IMR-90 (cell line): ENCODE measurements around the gene MPG. TPM values are rescaled to one million over a fixed set of nuclear protein-coding genes. Genes with fewer than 3 reads are reported as not detected.
A peak's percentile ranks its signal among the peaks of the same experiment; 100 is the strongest.

Experiments
- ATAC-seq: fragments of 200-7000 bp; cut with Tn5 transposase; 2 replicates; pipeline ENCODE4 v1.9.1; 2020; ENCODE audit warnings: low read depth, mild to moderate bottlenecking, moderate library complexity
- BruUV-seq: library from RNA; stranded (reverse); fragments of 400-500 nt; replicated peaks from 2 replicates; lab custom pipeline; 2021; lab: Mats Ljungman, UMichigan
- CTCF ChIA-PET: fragments of 300-600 bp; formaldehyde crosslinking; extraction: SDS; loops from one replicate; lab custom pipeline; 2021; ENCODE audit warnings: antibody characterized with exemption; lab: Yijun Ruan, JAX
- POLR2A ChIA-PET: fragments of 300-600 bp; sonication (Branson Sonifier 250); formaldehyde crosslinking; loops from one replicate; lab custom pipeline; 2022; ENCODE audit warnings: antibody characterized with exemption; ENCODE audit not compliant: unreplicated experiment; lab: Charles Lee
- DNase-seq: peaks from one replicate; pipeline ENCODE4 v3.0.0; 2013
- H2AFZ ChIP-seq: replicated peaks from 2 replicates; pipeline ENCODE3; 2013; ENCODE audit warnings: low read length, mild to moderate bottlenecking; ENCODE audit not compliant: poor library complexity
- H2AK5ac ChIP-seq: 2 replicates; pipeline ENCODE4 v1.6.1; 2013; ENCODE audit warnings: low read depth, low read length, inconsistent platforms
- H2AK9ac ChIP-seq: replicated peaks from 2 replicates; pipeline ENCODE3; 2013; ENCODE audit warnings: mild to moderate bottlenecking, low read depth, low read length, moderate library complexity; ENCODE audit not compliant: poor library complexity
- H2BK120ac ChIP-seq: 2 replicates; pipeline ENCODE4 v1.6.1; 2013; ENCODE audit warnings: low read depth, low read length, inconsistent platforms
- H2BK15ac ChIP-seq: 3 replicates; pipeline ENCODE4 v1.6.1; 2013; ENCODE audit warnings: low read depth, low read length, inconsistent platforms
- H2BK20ac ChIP-seq: 2 replicates; pipeline ENCODE4 v1.6.1; 2013; ENCODE audit warnings: low read depth, mild to moderate bottlenecking, inconsistent platforms, low read length, moderate library complexity
- H2BK5ac ChIP-seq: 2 replicates; pipeline ENCODE4 v1.6.1; 2013; ENCODE audit warnings: mild to moderate bottlenecking, low read depth, low read length, inconsistent platforms; ENCODE audit not compliant: poor library complexity, severe bottlenecking
- H3K14ac ChIP-seq: replicated peaks from 2 replicates; pipeline ENCODE4 v1.6.1; 2013; ENCODE audit warnings: low read depth, low read length, inconsistent platforms
- H3K18ac ChIP-seq: 2 replicates; pipeline ENCODE4 v1.6.1; 2013; ENCODE audit warnings: low read depth, low read length, control low read depth
- H3K23ac ChIP-seq: 2 replicates; pipeline ENCODE4 v1.6.1; 2013; ENCODE audit warnings: low read depth, low read length, inconsistent platforms
- H3K27ac ChIP-seq: 2 replicates; pipeline ENCODE4 v1.5.1; 2013; ENCODE audit warnings: mild to moderate bottlenecking, control low read depth, low read length; ENCODE audit not compliant: insufficient read depth
- H3K27me3 ChIP-seq: 2 replicates; pipeline ENCODE4 v1.6.1; 2013; ENCODE audit warnings: low read length; ENCODE audit not compliant: control insufficient read depth, insufficient read depth
- H3K36me3 ChIP-seq: 2 replicates; pipeline ENCODE4 v1.6.1; 2013; ENCODE audit warnings: low read length, mixed read lengths; ENCODE audit not compliant: control insufficient read depth, insufficient read depth
- H3K4ac ChIP-seq: 2 replicates; pipeline ENCODE4 v1.6.1; 2013; ENCODE audit warnings: low read depth, low read length, inconsistent platforms
- H3K4me1 ChIP-seq: 2 replicates; pipeline ENCODE4 v1.6.1; 2013; ENCODE audit warnings: low read length, mixed read lengths; ENCODE audit not compliant: control insufficient read depth, insufficient read depth
- H3K4me2 ChIP-seq: 2 replicates; pipeline ENCODE4 v1.6.1; 2013; ENCODE audit warnings: low read depth, mild to moderate bottlenecking, control low read depth, low read length, moderate library complexity
- H3K4me3 ChIP-seq: 2 replicates; pipeline ENCODE4 v1.5.1; 2013; ENCODE audit warnings: low read depth, mild to moderate bottlenecking, control low read depth, low read length, moderate library complexity; ENCODE audit not compliant: insufficient read depth
- H3K56ac ChIP-seq: 2 replicates; pipeline ENCODE4 v1.6.1; 2013; ENCODE audit warnings: low read length, inconsistent platforms; ENCODE audit not compliant: insufficient read depth; ENCODE audit errors: extremely low read depth
- H3K79me1 ChIP-seq, 2 experiments: 2 replicates each; pipeline ENCODE4 v1.6.1; 2013; ENCODE audit warnings: low read length in 2 of 2, inconsistent platforms in 1 of 2, low read depth in 1 of 2
- H3K9ac ChIP-seq: 2 replicates; pipeline ENCODE4 v1.6.1; 2013; ENCODE audit warnings: low read depth, low read length, control low read depth
- H3K9me1 ChIP-seq: 2 replicates; pipeline ENCODE4 v1.6.1; 2013; ENCODE audit warnings: low read length, inconsistent platforms; ENCODE audit not compliant: insufficient read depth
- H3K9me3 ChIP-seq: 2 replicates; pipeline ENCODE4 v1.6.1; 2013; ENCODE audit warnings: low read length; ENCODE audit not compliant: control insufficient read depth, insufficient read depth
- H4K20me1 ChIP-seq: 2 replicates; pipeline ENCODE4 v1.6.1; 2013; ENCODE audit warnings: low read length, inconsistent platforms; ENCODE audit not compliant: insufficient read depth
- H4K5ac ChIP-seq: 2 replicates; pipeline ENCODE4 v1.6.1; 2013; ENCODE audit warnings: mild to moderate bottlenecking, low read depth, low read length, control low read depth
- H4K8ac ChIP-seq, 2 experiments: 2 replicates each; pipeline ENCODE4 v1.6.1; 2013; ENCODE audit warnings: low read depth in 2 of 2, low read length in 2 of 2, control low read depth in 1 of 2, inconsistent platforms in 1 of 2
- H4K91ac ChIP-seq: 2 replicates; pipeline ENCODE4 v1.6.1; 2013; ENCODE audit warnings: low read depth, low read length, inconsistent platforms; ENCODE audit not compliant: insufficient read depth
- CEBPB ChIP-seq: IDR thresholded peaks from 2 replicates; pipeline ENCODE4 v1.6.1; 2012; ENCODE audit warnings: low read depth, low read length, improper control_type of control experiment
- CTCF ChIP-seq: conservative IDR thresholded peaks from 2 replicates; pipeline ENCODE4 v1.5.1; 2012; ENCODE audit warnings: mild to moderate bottlenecking, low read depth, low read length, improper control_type of control experiment
- MAZ ChIP-seq: IDR thresholded peaks from 2 replicates; pipeline ENCODE4 v1.6.1; 2012; ENCODE audit warnings: low read depth, mild to moderate bottlenecking, low read length, improper control_type of control experiment, moderate library complexity, borderline replicate concordance
- NFE2L2 ChIP-seq: fragments of 150-350 bp; IDR thresholded peaks from 2 replicates; pipeline ENCODE4 v1.6.1; 2016; ENCODE audit warnings: low read depth, mild to moderate bottlenecking, low read length
- POLR2A ChIP-seq: IDR thresholded peaks from 2 replicates; pipeline ENCODE4 v1.6.1; 2012; ENCODE audit warnings: mild to moderate bottlenecking, low read depth, low read length
- RAD21 ChIP-seq: IDR thresholded peaks from 2 replicates; pipeline ENCODE4 v1.6.1; 2012; ENCODE audit warnings: low read length, improper control_type of control experiment
- RCOR1 ChIP-seq: IDR thresholded peaks from 2 replicates; pipeline ENCODE4 v1.6.1; 2012; ENCODE audit warnings: mild to moderate bottlenecking, low read length, improper control_type of control experiment; ENCODE audit not compliant: insufficient replicate concordance
- RFX5 ChIP-seq: IDR thresholded peaks from 2 replicates; pipeline ENCODE4 v1.8.0; 2012; ENCODE audit warnings: low read depth, mild to moderate bottlenecking, low read length, moderate library complexity
- WGBS, 2 experiments: methylation state at CpG; one replicate each; pipeline versions ENCODE4 v1.1.5 to v1.1.7; 2013; ENCODE audit warnings: missing lambda C conversion rate in 2 of 2; ENCODE audit not compliant: insufficient read length in 1 of 2; ENCODE audit errors: extremely low coverage in 2 of 2; 5-methylcytosine and 5-hydroxymethylcytosine counted together
- dilution Hi-C: fragments of 300-500 bp; cut with HindIII; formaldehyde crosslinking; loops from one replicate; pipeline ENCODE4 v1.14.3; 2018; ENCODE audit warnings: low sequenced_read_pairs; ENCODE audit not compliant: unreplicated experiment
- in situ Hi-C: fragments of 300-500 bp; cut with MboI; formaldehyde crosslinking; loops from 3 replicates; pipeline ENCODE4 v1.14.3; 2019; ENCODE audit warnings: low sequenced_read_pairs, inconsistent platforms, mixed read lengths
- intact Hi-C: fragments of 100-400 bp; cut with micrococcal nuclease; formaldehyde crosslinking; loops from 2 replicates; pipeline ENCODE4 v1.10.0; 2022
- polyA plus RNA-seq, 3 experiments: library from polyadenylated mRNA; depleted of rRNA; stranded (reverse); fragments of >200 nt; gene quantifications; 2 replicates each; pipeline ENCODE4 v1.2.3, GENCODE V29; 2012; ENCODE audit warnings: low replicate concordance in 1 of 3
- total RNA-seq: library from RNA; depleted of rRNA; stranded (reverse); fragments of >200 nt; gene quantifications from 2 replicates; pipeline ENCODE4 v1.2.3, GENCODE V29; 2012

MPG gene
- total and polyA plus RNA-seq, 2 of the 4 experiments (the other 2 are of a cell fraction) = 66.7 to 135 TPM

- Histone ChIP-seq H3K4me3 (no peak overlapping the region), H3K4me1 (peaks cover 55% of the 10 kb centered on the region), H3K9ac (no peak overlapping the region), H3K36me3 (no peaks in the 10 kb centered on the region; the same call in 1 of the 2 replicates), H3K27me3 (no peaks in the 10 kb centered on the region), H3K79me1 (peaks cover 6 to 41% of the 10 kb centered on the region in 2 experiments), H3K18ac (no peak overlapping the region; the same call in 1 of the 2 replicates), H3K56ac (no peak overlapping the region), H3K27ac (no peak overlapping the region), H2AK5ac (peak overlapping the region; percentile 100), H4K91ac (peak overlapping the region; percentile 68), H2BK15ac (peak overlapping the region; percentile 38; the same call in 1 of the 3 replicates), H4K5ac (no peak overlapping the region), H4K20me1 (peaks cover 30% of the 10 kb centered on the region), H2AK9ac (peak overlapping the region; percentile 57), H3K4ac (peak overlapping the region; percentile 79), H2BK120ac (peak overlapping the region; percentile 62), H2BK5ac (no peak overlapping the region), H4K8ac (no peak overlapping the region), H2BK20ac (peak overlapping the region; percentile 63), H3K4me2 (no peak overlapping the region), H2AFZ (peak overlapping the region; percentile 4), H3K9me1 (peaks cover 14% of the 10 kb centered on the region), H3K14ac (peak overlapping the region; percentile 50; the same call in 1 of the 2 replicates), H3K9me3 (no peaks in the 10 kb centered on the region), H3K23ac (no peak overlapping the region)
- no peak for TF ChIP-seq CEBPB
- no peak for TF ChIP-seq RAD21
- no peak for TF ChIP-seq POLR2A
- TF ChIP-seq CTCF = no peak
- TF ChIP-seq NFE2L2 = no peak
- no peak for TF ChIP-seq MAZ
- no peak for TF ChIP-seq RFX5
- no peak for TF ChIP-seq RCOR1
- CTCF ChIA-PET = no interaction called here
- intact Hi-C loops (no loop called here), dilution Hi-C loops (no loop called here), in situ Hi-C loops (no loop called here)
- BruUV-seq = no TSS peak
- WGBS, 2 experiments = 75% methylated on average over 2 of the region's 12 CpGs; no CpG with 5 or more reads in 1 of the 2 experiments
- POLR2A ChIA-PET = no interaction called here
- ATAC-seq (no peak), DNase-seq (no peak)
These were observed 3.8 kb upstream of the MPG start for GRCh38 chr16:74051-74746.
